HepG2 (cell line): ENCODE measurements around the gene MAPK1. TPM values are rescaled to one million over a fixed set of nuclear protein-coding genes. Genes with fewer than 3 reads are reported as not detected.

ENCODE experiments used
- AGO1 ChIP-seq: fragments of 200-400 bp; formaldehyde crosslinking; IDR thresholded peaks from 2 replicates; pipeline ENCODE4 v1.6.1; 2017; ENCODE audit warnings: mild to moderate bottlenecking, low read depth, low read length, moderate library complexity; ENCODE audit not compliant: poor library complexity, severe bottlenecking
- E2F5 ChIP-seq: sonication (generic); formaldehyde crosslinking; conservative IDR thresholded peaks from 2 replicates; pipeline ENCODE4 v1.4.0; 2020; ENCODE audit warnings: missing genetic modification reagents
- KIAA2018 ChIP-seq: sonication (generic); formaldehyde crosslinking; IDR thresholded peaks from 2 replicates; pipeline ENCODE4 v1.5.0; 2020; ENCODE audit warnings: mild to moderate bottlenecking, missing genetic modification reagents, borderline replicate concordance
- MATR3 ChIP-seq: sonication (generic); formaldehyde crosslinking; IDR thresholded peaks from 2 replicates; pipeline ENCODE4 v1.4.0; 2020; ENCODE audit warnings: missing genetic modification reagents
- SOX6 ChIP-seq, 2 experiments: fragments of 450-650 bp in 1 of 2; sonication (generic) in 1 of 2; formaldehyde crosslinking in 1 of 2; IDR thresholded peaks; 2 replicates each; pipeline versions ENCODE4 v1.4.0 to v1.6.1; 2017 to 2020; ENCODE audit warnings: antibody characterized with exemption in 1 of 2, mild to moderate bottlenecking in 1 of 2, missing genetic modification reagents in 1 of 2
- SPEN ChIP-seq: sonication (generic); formaldehyde crosslinking; IDR thresholded peaks from 2 replicates; pipeline ENCODE4 v1.5.1; 2020; ENCODE audit warnings: low read depth, mild to moderate bottlenecking, missing genetic modification reagents
- STAT5B ChIP-seq: sonication (generic); formaldehyde crosslinking; IDR thresholded peaks from 2 replicates; pipeline ENCODE4 v1.4.0; 2020; ENCODE audit warnings: missing genetic modification reagents
- ZBTB20 ChIP-seq: sonication (generic); formaldehyde crosslinking; IDR thresholded peaks from 2 replicates; pipeline ENCODE4 v1.8.1; 2023; ENCODE audit warnings: missing genetic modification reagents, low read depth, mild to moderate bottlenecking, borderline replicate concordance
- ZC3H4 ChIP-seq: sonication (generic); formaldehyde crosslinking; IDR thresholded peaks from 2 replicates; pipeline ENCODE4 v1.4.0; 2020; ENCODE audit warnings: missing genetic modification reagents, borderline replicate concordance
- ZFP82 ChIP-seq: sonication (generic); formaldehyde crosslinking; IDR thresholded peaks from 2 replicates; pipeline ENCODE4 v1.5.1; 2020; ENCODE audit warnings: mild to moderate bottlenecking, missing genetic modification reagents, borderline replicate concordance
- ZNF792 ChIP-seq: IDR thresholded peaks from 2 replicates; pipeline ENCODE4 v1.6.1; 2016
- ZSCAN31 ChIP-seq: sonication (generic); formaldehyde crosslinking; IDR thresholded peaks from 2 replicates; pipeline ENCODE4 v1.5.0; 2020; ENCODE audit warnings: low read depth, mild to moderate bottlenecking, missing genetic modification reagents
- ZZZ3 ChIP-seq: sonication (generic); formaldehyde crosslinking; IDR thresholded peaks from 2 replicates; pipeline ENCODE4 v1.4.0; 2020; ENCODE audit warnings: missing genetic modification reagents, mild to moderate bottlenecking, borderline replicate concordance
- polyA plus RNA-seq, 8 experiments: library from polyadenylated mRNA; depleted of rRNA in 3 of 8; stranded (reverse) in 7 of 8; unstranded in 1 of 8; fragments of >200 nt; fragmentation: Illumina TruSeq in 4 of 8; extraction: Trizol in 4 of 8; gene quantifications; 2 replicates each; pipeline versions ENCODE4 v1.2.1 to v1.2.3, GENCODE V29; 2011 to 2016; ENCODE audit warnings: low read depth in 4 of 8, missing spikeins in 1 of 8, mixed read lengths in 1 of 8; ENCODE audit not compliant: insufficient read depth in 1 of 8
- total RNA-seq, 5 experiments: library from RNA; depleted of rRNA; stranded (reverse); fragments of >200 nt; fragmentation: Illumina TruSeq; extraction: Trizol; gene quantifications; 2 replicates each; pipeline ENCODE4 v1.2.3, GENCODE V29; 2016; ENCODE audit warnings: low read depth in 1 of 5
- TF ChIP-seq, protein P1 (sequence below): sonication (generic); formaldehyde crosslinking; IDR thresholded peaks from 2 replicates; pipeline ENCODE4 v1.5.1; 2020; ENCODE audit warnings: mild to moderate bottlenecking, missing genetic modification reagents, moderate library complexity
- TF ChIP-seq, protein P2 (sequence below): sonication (generic); formaldehyde crosslinking; IDR thresholded peaks from 2 replicates; pipeline ENCODE4 v1.5.1; 2020; ENCODE audit warnings: mild to moderate bottlenecking, missing genetic modification reagents, moderate library complexity

MAPK1 gene
- total and polyA plus RNA-seq, 2 of the 13 experiments (the other 11 are each of a cell fraction or from before 2014, with no cell fraction given): 107 to 114 TPM

- TF ChIP-seq, protein P1, sequence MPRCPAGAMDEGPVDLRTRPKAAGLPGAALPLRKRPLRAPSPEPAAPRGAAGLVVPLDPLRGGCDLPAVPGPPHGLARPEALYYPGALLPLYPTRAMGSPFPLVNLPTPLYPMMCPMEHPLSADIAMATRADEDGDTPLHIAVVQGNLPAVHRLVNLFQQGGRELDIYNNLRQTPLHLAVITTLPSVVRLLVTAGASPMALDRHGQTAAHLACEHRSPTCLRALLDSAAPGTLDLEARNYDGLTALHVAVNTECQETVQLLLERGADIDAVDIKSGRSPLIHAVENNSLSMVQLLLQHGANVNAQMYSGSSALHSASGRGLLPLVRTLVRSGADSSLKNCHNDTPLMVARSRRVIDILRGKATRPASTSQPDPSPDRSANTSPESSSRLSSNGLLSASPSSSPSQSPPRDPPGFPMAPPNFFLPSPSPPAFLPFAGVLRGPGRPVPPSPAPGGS (CRISPR knock-in tag): no peak
- no peak for TF ChIP-seq MATR3
- peak; percentile 89 for TF ChIP-seq ZBTB20 (CRISPR knock-in tag)
- TF ChIP-seq E2F5 (CRISPR knock-in tag): no peak
- no peak for TF ChIP-seq ZNF792
- TF ChIP-seq ZZZ3 (CRISPR knock-in tag): no peak
- no peak for TF ChIP-seq SPEN
- no peak for TF ChIP-seq KIAA2018 (CRISPR knock-in tag)
- TF ChIP-seq STAT5B (CRISPR knock-in tag): no peak
- TF ChIP-seq, protein P2, sequence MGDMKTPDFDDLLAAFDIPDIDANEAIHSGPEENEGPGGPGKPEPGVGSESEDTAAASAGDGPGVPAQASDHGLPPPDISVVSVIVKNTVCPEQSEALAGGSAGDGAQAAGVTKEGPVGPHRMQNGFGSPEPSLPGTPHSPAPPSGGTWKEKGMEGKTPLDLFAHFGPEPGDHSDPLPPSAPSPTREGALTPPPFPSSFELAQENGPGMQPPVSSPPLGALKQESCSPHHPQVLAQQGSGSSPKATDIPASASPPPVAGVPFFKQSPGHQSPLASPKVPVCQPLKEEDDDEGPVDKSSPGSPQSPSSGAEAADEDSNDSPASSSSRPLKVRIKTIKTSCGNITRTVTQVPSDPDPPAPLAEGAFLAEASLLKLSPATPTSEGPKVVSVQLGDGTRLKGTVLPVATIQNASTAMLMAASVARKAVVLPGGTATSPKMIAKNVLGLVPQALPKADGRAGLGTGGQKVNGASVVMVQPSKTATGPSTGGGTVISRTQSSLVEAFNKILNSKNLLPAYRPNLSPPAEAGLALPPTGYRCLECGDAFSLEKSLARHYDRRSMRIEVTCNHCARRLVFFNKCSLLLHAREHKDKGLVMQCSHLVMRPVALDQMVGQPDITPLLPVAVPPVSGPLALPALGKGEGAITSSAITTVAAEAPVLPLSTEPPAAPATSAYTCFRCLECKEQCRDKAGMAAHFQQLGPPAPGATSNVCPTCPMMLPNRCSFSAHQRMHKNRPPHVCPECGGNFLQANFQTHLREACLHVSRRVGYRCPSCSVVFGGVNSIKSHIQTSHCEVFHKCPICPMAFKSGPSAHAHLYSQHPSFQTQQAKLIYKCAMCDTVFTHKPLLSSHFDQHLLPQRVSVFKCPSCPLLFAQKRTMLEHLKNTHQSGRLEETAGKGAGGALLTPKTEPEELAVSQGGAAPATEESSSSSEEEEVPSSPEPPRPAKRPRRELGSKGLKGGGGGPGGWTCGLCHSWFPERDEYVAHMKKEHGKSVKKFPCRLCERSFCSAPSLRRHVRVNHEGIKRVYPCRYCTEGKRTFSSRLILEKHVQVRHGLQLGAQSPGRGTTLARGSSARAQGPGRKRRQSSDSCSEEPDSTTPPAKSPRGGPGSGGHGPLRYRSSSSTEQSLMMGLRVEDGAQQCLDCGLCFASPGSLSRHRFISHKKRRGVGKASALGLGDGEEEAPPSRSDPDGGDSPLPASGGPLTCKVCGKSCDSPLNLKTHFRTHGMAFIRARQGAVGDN (CRISPR knock-in tag): no peak
- TF ChIP-seq SOX6 (IDR thresholded peaks at IDR 0.05): no peak
- peak; percentile 97 for TF ChIP-seq SOX6 (CRISPR knock-in tag; IDR thresholded peaks at IDR 0.05)
- no peak for TF ChIP-seq AGO1
- no peak for TF ChIP-seq ZSCAN31 (CRISPR knock-in tag)
- TF ChIP-seq ZFP82: no peak
- no peak for TF ChIP-seq ZC3H4 (CRISPR knock-in tag)
These were observed 9.9 kb downstream of the MAPK1 start (continued) for GRCh38 chr22:21857481-21857914.
